ENCODE measurements around the gene TOM1L2. TPM values are rescaled to one million over a fixed set of nuclear protein-coding genes. Genes with fewer than 3 reads are reported as not detected.

The TOM1L2 gene
- polyA plus RNA-seq, 1 experiment, result 25.5 TPM

GRCh38 chr17:17827826-17828621 is 144.2 kb downstream of the TOM1L2 start:
- Histone ChIP-seq H3K27ac (ENCODE audit: low read depth, low read length) (no peak overlapping the region), H3K27me3 (ENCODE audit: control insufficient read depth, insufficient read depth, low read length) (no peaks in the 10 kb centered on the region), H3K9me3 (ENCODE audit: control insufficient read depth, insufficient read depth, low read length) (no peaks in the 10 kb centered on the region; the same call in 1 of the 2 replicates), H3K4me3 (ENCODE audit: low read depth, low read length) (no peak overlapping the region)
- no peak for TF ChIP-seq CTCF (IDR thresholded peaks at IDR 0.05; ENCODE audit: low read depth, low read length)
- no peak for DNase-seq (ENCODE audit: low read depth, low spot score)
- ChIA-PET CTCF (interaction anchor here (0.5 to 0.6 kb wide), 2 partner anchors 19 to 664 kb away, joined by 3 to 5 read pairs; no protein-coding TSS in a partner anchor), POLR2A (interaction anchor here (0.9 kb wide), 1 partner anchor 8 kb away, joined by 5 read pairs; the partner anchor contains the start of gene SREBF1)

DNA sequence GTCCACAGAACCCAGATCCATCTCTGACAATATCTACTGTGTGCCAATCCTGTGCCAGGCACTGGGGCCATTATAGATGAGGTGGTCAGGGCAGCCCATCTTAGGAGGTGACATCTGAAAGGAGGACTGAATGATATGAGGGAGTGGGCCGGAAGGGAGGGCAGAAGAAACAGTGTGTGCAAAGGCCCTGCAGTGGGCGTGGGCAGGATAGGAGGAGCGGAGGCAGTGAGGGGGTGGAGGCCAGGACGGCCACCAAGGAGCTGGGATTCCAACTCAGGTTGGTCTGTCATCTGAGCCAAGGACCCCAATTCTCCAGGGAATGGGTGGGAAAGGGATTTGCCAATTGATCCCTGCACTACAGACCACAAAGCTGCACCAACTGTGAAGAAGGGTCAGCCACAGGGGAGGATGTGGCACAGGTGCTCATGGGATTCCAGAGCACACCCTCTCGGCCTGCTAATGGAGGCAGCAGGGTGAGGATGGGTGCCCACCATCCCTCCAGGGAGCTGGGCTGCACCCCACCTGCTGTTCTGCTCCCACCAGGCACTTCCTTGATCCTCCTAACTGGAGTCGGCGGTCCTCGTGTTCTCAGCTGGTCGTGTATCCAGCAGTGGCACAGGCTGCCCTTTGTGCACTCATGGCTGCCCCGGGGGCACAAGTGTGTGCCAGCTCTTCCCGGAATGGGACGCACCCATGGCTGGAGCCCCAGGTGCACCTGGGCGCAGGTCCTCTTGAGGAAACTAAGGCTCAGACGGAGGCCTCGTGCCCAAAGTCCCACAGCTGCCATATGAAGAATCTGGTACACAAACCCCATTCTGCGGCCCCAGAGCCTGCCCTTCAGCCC is 145.0 kb downstream of the TOM1L2 start:
- ChIA-PET POLR2A (interaction anchor here (0.9 to 1.2 kb wide), 2 partner anchors 9 kb away, joined by 5 to 6 read pairs; partner anchors contain the start of gene SREBF1), CTCF (interaction anchor here (0.6 kb wide), 1 partner anchor 19 kb away, joined by 5 read pairs; no protein-coding TSS in a partner anchor)
- TF ChIP-seq CTCF (IDR thresholded peaks at IDR 0.05; ENCODE audit: low read depth, low read length), result no peak
- Histone ChIP-seq H3K4me3 (ENCODE audit: low read depth, low read length) (no peak overlapping the region), H3K9me3 (ENCODE audit: control insufficient read depth, insufficient read depth, low read length) (no peaks in the 10 kb centered on the region; the same call in 1 of the 2 replicates), H3K27me3 (ENCODE audit: control insufficient read depth, insufficient read depth, low read length) (no peaks in the 10 kb centered on the region), H3K27ac (ENCODE audit: low read depth, low read length) (no peak overlapping the region)
- no peak for DNase-seq (ENCODE audit: low read depth, low spot score)

GRCh38 chr17:17826342-17826713 is 145.9 kb downstream of the TOM1L2 start:
- ChIA-PET CTCF (interaction anchor here (0.6 kb wide), 2 partner anchors 204 to 214 kb away, joined by 3 to 5 read pairs; no protein-coding TSS in a partner anchor), POLR2A (interaction anchor here (1.2 kb wide), 1 partner anchor 10 kb away, joined by 6 read pairs; no protein-coding TSS in a partner anchor)
- H3K4me3 ChIP-seq (ENCODE audit: low read depth, low read length), result no peak overlapping the region
- no peaks in the 10 kb centered on the region for H3K27me3 ChIP-seq (ENCODE audit: control insufficient read depth, insufficient read depth, low read length)
- DNase-seq (ENCODE audit: low read depth, low spot score), result no peak
- H3K9me3 ChIP-seq (ENCODE audit: control insufficient read depth, insufficient read depth, low read length), result no peaks in the 10 kb centered on the region; the same call in 1 of the 2 replicates
- no peak for TF ChIP-seq CTCF (IDR thresholded peaks at IDR 0.05; ENCODE audit: low read depth, low read length)
- H3K27ac ChIP-seq (ENCODE audit: low read depth, low read length), result no peak overlapping the region

GRCh38 chr17:17824783-17825614 is 147.2 kb downstream of the TOM1L2 start:
- Histone ChIP-seq H3K9me3 (ENCODE audit: control insufficient read depth, insufficient read depth, low read length) (no peaks in the 10 kb centered on the region; the same call in 1 of the 2 replicates), H3K27me3 (ENCODE audit: control insufficient read depth, insufficient read depth, low read length) (no peaks in the 10 kb centered on the region), H3K27ac (ENCODE audit: low read depth, low read length) (no peak overlapping the region), H3K4me3 (ENCODE audit: low read depth, low read length) (no peak overlapping the region)
- ChIA-PET CTCF (no interaction called here), POLR2A (no interaction called here)
- DNase-seq (ENCODE audit: low read depth, low spot score), result no peak
- no peak for TF ChIP-seq CTCF (IDR thresholded peaks at IDR 0.05; ENCODE audit: low read depth, low read length)

All from AG04450 (cell line).